HCEC 1CT (cell line): ENCODE results near the gene GBF1.
A peak's percentile ranks its signal among the peaks of the same experiment; 100 is the strongest.

Experiments
- DNase-seq: peaks from one replicate; pipeline ENCODE4 v3.0.0-alpha.2; 2017

Gene GBF1

DNA sequence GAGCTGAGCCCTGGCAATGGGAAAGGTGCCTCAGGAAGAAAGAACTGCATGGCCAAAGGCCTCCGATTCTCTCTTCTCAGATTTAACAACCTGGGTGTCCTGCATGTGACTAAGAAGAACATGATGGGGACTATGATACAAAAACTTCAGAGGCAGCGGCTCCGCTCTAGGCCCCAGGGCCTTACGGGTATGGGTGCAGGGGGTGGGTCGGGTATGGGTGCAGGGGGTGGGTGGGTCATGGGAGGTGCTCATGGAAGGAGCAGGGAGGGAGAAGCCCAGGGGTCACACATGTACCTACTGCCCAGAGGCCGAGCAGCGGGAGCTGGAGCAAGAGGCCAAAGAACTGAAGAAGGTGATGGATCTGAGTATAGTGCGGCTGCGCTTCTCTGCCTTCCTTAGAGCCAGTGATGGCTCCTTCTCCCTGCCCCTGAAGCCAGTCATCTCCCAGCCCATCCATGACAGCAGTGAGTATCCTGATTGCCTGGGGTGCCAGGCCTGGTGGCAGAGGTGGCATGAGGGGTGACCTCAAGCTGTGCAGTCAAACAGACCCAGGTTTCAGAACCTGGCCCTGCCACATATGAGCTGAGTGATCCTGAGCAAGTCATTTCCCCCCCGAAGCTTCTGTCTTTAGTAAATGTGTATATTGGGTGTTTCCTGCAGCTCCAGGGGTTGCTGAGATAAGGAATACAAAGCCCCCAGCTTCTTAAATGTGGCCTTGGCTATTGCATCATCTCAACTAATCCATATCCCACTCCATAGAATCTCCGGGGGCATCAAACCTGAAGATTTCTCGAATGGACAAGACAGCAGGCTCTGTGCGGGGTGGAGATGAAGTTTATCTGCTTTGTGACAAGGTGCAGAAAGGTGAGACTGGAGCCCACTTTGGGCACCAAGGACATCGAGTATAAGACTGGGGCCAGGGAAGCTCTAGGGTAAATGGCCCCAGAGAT is 152.2 kb downstream of the GBF1 start:
- DNase-seq: no peak

DNA sequence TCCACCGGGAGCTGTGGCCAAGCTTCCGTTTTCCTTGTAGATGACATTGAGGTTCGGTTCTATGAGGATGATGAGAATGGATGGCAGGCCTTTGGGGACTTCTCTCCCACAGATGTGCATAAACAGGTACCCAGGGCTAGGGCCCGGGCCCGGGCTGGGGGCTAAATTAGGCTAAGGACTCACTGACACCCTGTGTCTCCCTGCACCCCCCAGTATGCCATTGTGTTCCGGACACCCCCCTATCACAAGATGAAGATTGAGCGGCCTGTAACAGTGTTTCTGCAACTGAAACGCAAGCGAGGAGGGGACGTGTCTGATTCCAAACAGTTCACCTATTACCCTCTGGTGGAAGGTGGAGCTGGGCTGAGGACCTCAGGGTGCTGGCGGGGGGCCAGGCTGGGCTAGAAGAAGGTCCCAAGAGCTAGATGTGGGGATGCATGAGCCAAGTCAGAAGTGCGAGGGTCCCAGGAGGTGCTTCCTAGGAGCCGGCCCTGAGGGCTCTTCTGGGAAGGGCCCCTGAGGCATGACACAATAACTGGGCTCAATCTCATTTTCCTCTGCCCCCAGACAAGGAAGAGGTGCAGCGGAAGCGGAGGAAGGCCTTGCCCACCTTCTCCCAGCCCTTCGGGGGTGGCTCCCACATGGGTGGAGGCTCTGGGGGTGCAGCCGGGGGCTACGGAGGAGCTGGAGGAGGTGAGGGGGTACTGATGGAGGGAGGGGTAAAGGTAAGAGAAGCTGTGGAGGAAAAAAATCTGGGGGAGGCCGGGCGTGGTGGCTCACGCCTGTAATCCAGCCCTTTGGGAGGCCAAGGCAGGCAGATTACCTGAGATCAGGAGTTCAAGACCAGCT is 153.1 kb downstream of the GBF1 start:
- no peak for DNase-seq

DNA sequence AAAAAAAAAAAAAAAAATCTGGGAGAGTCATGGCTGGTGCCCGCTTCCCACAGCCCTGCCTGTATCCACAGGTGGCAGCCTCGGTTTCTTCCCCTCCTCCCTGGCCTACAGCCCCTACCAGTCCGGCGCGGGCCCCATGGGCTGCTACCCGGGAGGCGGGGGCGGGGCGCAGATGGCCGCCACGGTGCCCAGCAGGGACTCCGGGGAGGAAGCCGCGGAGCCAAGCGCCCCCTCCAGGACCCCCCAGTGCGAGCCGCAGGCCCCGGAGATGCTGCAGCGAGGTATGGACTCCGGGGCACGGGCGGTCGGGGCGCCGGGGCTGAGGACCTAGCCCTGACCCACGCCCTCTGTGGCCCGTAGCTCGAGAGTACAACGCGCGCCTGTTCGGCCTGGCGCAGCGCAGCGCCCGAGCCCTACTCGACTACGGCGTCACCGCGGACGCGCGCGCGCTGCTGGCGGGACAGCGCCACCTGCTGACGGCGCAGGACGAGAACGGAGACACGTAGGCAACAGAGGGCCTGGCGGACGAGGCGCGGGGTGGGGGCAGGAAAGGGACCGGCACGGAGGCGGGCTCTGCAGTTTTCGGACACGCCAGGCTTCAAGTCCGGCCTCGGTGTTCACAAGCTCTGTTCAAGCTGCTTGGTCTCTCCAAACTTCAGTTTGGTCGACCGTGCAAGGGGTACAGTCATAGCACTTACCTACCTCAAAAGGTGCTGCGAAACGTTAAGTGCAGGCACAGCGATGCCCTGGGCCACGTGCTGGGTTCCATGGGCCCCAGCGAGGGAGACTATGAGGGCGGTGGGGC is 154.1 kb downstream of the GBF1 start:
- peak; percentile 86 for DNase-seq

DNA sequence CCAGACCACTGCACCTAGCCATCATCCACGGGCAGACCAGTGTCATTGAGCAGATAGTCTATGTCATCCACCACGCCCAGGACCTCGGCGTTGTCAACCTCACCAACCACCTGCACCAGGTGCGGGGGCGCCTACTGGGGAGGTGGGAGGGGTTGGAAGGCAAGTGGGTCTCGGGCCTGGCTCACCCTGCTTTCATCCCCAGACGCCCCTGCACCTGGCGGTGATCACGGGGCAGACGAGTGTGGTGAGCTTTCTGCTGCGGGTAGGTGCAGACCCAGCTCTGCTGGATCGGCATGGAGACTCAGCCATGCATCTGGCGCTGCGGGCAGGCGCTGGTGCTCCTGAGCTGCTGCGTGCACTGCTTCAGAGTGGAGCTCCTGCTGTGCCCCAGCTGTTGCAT is 154.7 kb downstream of the GBF1 start:
- no peak for DNase-seq

DNA sequence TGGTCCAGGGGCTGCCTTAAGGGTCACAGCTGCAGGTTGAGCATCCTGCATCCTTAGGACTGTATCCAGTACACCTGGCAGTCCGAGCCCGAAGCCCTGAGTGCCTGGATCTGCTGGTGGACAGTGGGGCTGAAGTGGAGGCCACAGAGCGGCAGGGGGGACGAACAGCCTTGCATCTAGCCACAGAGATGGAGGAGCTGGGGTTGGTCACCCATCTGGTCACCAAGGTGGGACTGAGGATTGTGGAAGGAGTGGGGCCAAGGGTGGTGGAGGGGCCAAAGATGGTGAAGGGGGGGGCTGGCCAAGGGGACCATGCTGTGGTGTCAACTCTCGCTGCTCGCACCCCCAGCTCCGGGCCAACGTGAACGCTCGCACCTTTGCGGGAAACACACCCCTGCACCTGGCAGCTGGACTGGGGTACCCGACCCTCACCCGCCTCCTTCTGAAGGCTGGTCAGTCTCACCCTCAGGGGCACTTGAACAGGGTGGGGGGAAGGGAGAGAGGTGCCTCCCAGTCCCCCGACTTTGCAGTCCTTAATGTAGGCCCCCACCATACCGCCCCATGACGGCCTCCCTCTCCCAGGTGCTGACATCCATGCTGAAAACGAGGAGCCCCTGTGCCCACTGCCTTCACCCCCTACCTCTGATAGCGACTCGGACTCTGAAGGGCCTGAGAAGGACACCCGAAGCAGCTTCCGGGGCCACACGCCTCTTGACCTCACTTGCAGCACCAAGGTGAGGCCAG is 155.4 kb downstream of the GBF1 start:
- DNase-seq: no peak

DNA sequence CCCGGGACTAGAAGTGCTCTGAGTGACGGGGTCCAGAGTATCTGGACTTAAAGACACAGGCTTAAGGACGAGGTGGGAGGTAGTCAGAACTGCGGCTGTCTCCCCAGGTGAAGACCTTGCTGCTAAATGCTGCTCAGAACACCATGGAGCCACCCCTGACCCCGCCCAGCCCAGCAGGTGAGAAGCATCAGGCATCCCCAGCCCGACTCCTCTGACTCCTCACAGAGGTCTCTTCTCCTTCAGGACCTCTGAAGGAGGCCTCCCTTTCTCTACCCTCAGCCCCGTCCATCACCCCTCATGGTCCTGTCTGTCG is 156.0 kb downstream of the GBF1 start:
- no peak for DNase-seq

DNA sequence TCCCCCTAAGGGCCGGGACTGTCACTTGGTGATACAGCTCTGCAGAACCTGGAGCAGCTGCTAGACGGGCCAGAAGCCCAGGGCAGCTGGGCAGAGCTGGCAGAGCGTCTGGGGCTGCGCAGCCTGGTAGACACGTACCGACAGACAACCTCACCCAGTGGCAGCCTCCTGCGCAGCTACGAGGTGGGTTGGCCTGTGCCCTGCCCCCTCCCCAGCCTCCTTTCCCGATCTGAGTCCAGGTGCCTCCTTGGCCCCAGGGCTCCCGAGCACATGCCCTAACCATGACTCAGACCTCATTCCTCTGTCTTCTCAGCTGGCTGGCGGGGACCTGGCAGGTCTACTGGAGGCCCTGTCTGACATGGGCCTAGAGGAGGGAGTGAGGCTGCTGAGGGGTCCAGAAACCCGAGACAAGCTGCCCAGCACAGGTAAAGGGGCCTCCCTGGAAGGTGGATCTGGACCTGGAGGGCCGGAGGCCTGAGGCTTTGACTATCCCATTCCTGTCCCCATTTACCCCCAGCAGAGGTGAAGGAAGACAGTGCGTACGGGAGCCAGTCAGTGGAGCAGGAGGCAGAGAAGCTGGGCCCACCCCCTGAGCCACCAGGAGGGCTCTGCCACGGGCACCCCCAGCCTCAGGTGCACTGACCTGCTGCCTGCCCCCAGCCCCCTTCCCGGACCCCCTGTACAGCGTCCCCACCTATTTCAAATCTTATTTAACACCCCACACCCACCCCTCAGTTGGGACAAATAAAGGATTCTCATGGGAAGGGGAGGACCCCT is 156.6 kb downstream of the GBF1 start:
- peak; percentile 58 for DNase-seq

DNA sequence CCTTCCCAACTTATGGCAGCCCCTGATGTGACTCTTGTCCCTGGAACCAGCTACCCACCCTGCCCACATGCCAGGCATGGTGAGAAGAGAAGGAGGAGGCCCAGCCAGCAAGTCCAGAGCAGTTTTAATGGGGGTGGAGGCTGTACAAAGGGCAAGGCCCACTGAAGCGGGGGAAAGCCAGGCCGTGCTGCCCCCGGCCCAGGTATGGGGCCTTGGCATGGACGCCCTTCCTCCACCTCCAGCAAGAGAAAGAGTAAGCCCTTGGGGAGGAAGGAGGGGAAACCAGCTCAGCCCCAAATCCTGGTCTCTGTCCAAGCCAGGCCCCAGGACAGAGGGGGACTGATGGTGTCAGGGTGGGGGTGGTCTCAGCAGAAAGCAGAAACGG is 157.2 kb downstream of the GBF1 start:
- no peak for DNase-seq

DNA sequence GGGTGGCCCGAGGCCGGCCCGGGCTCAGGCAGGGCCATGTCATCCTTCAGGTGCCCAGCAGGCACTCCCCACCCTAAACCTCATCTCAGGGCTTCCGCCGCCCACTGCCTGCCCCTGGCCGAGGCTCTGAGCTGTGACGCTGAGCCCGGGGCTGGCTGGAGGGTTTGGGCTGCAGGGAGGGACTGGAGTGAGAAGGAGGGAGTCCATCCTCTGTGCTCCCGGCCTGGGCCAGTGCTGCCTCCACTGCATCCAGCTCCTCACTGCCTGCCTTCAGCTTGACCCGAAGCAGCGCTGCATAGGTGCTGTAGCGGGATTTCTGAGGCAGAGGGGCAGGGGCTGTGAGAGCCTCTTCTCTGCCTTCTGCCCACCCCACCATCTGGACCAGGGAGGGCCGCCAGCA is 157.8 kb downstream of the GBF1 start:
- no peak for DNase-seq

DNA sequence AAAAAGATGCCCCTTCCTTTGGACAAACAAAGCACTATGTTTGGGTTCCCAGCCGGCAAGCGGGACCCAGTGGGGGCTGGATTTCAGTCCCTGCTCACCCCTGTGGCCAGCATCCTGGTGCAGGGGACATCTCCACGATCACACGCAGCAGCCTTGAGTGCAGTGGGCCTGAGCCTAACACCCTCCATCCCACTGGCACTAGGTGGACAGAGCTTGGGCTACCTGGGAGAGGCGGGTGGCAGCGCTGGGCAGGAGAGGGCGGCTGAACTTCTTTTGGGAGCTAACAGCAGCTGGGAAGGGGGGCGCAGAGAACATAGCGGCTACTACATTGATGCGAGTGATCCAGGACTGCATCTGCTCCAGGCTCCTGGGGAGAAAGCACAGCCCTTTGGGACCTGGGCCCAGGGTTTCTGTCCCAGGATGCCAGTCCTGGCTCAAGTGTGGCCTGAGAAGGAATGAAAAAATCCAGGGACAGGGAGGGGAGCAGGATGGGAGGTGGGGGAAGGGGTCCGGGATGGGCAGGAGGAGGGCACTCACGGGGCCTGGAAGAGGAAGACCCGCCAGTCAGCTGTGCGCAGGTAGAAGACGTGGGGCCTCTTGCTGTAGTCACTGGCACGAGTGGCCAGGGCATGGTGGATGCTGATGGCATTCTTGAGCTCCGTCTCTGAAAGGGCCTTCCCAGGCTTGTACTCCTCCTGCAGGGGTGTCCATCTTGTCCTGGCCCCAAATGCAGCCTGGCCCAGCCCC is 159.2 kb downstream of the GBF1 start:
- no peak for DNase-seq

DNA sequence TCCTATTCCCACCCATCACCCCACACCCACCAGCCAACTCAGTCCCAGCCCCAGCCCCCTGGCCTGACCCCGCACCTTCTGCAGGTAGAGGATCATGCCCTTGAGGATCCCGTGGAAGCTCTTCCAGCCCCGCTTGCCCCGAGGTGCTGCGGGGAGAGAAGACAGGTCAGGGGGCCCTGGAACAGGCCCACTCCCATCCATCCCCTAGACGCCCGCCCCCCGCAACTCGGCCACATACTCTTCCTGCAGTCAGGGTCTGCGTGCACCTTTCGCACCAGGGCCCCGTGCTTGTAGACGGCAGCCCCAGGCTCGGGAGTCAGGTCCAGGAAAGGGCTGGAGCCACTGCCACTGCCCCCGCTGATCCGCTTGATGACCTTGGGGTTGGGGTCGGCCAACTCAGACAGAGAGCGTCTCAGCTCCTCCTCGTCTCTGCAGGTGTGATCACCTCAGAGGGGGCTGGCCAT is 159.8 kb downstream of the GBF1 start:
- no peak for DNase-seq

DNA sequence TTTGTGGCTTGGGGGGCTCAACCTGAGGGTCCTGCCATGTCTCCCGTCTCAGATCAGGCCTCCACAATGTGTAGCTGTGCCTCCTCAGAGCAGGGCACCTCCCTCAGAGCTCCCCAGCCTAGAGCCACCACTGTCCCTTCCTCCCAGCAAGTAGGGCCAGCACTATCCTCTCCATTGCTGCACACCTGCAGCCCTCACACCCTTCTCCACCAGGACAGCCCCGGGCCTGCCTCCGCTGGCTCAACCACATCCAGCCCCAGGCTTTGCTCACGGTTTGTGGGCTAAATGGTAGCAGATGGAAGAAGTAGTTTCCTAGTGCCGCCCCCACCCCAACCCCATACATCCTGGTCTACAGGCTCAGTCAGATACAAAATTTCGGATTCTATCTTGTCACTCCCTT is 160.3 kb downstream of the GBF1 start:
- no peak for DNase-seq

DNA sequence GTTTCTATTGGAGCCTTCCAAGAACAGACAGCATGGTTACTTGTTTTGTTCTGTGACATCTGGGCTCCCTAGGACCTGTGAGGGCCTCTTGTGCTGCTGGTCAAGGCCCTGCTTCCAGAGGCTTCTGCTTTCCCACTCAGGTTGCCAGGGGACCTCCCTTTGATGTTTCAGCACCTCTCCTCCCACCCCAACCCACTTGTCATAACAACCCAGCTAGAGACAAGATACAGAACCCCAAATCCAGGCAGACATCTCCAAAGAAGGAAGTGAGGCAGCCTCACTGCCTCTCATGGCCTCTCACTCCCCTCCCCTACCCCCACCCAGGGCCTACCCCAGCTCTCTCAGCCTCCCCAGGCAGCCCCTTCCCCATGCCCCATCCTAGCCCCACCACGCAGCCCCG is 161.5 kb downstream of the GBF1 start:
- DNase-seq: no peak

DNA sequence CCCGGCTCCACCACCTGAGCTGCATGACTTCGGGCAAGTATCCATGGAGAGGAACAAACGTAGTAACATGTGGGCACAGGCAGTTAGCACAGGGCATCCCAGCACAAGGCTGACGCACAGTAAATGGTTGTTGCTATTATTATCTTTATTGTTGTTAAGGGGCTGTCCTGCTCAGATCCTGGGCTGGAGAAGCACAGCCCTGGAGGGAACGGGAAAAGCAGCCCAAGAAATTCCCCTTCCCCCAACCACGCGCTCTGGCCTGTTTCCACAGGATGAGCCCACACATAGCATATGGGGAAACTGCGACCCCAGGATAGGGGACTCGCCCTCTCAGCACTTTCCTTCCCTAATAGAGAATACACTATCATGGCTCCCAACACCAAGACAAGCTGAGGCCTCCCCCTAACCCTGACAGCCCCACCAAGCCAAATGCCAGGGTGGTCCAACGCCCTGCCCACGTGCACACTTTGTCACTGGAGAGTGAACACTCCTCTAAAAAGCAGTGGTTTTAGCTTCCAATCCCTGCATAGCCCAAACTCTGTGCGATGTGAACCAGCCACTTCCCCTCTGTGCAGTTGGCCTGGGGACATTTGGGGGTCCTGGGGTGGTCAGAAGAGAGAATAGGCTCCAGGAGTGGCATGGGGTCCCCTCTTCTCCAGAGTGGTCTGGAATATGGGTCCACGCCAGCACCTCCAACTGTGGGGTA is 162.2 kb downstream of the GBF1 start:
- no peak for DNase-seq

DNA sequence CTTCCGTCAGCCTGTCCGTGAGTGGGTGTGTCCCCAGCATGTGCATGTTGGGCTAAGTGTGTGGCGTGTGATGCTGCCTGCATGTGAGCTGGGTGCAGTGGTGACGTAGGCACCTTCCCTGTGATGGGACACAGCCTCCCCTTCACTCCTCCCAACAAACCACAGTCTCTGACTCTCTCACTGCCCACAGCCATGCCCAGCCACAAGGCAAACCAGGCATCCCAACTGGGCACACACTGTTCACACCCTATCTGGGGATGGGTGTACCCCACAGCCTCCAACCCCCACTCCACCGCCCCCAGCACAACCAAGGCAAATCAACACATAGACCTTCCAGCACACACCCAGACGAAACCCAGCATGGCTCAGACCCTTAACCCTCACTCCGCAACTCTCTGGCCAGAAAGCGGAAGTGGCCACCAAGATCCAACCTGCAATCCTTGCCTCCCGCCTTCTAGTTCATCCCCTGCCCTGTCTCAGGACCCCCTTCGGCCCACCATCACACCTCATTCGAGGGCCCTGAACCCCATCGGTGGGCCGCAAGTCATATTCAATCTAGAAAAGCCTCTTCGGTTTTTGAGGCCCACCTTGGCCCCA is 162.9 kb downstream of the GBF1 start:
- DNase-seq: no peak

DNA sequence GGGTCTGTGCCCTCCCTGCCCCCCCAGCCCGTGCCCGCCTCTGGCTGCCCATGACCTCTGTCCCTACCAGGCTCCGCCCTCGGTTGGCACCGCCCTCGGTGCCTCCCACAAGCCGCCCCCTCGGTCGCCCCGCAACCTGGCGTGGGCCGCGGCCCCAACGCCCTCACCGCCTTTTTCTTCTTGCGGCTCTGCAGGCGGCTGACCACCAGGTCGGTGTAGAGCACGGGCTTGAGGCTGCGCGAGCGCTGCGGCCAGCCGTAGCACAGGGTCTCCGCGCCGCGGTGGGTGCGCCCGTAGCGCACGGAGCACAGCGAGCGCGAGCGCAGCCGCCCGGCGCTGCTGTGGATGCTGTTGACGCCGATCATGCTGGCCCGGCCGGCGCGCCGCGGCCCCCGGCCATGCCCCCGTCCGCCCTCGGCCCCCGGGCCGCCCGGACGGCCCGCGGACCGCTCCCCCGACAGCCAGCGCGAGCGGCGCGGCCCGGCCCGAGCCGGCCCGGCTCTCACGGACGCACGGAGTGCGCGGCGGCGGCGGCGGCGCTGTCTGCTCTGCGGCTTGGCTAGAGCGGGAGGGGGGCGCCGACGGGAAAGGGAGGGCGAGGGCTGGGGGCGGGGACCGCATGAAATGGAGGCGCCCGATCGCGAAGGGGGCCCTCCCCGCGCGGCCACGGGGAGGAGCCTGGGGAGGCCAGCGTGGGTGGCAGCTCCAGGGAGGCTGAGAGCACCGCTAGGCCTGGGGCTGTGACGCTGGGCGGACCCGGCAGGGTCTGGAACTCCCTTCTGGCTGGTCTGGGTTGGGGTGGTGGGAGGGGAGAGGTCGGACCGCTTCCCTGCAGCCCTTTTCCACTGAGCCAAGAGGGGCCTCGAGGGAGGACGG is 163.6 kb downstream of the GBF1 start:
- DNase-seq: no peak

DNA sequence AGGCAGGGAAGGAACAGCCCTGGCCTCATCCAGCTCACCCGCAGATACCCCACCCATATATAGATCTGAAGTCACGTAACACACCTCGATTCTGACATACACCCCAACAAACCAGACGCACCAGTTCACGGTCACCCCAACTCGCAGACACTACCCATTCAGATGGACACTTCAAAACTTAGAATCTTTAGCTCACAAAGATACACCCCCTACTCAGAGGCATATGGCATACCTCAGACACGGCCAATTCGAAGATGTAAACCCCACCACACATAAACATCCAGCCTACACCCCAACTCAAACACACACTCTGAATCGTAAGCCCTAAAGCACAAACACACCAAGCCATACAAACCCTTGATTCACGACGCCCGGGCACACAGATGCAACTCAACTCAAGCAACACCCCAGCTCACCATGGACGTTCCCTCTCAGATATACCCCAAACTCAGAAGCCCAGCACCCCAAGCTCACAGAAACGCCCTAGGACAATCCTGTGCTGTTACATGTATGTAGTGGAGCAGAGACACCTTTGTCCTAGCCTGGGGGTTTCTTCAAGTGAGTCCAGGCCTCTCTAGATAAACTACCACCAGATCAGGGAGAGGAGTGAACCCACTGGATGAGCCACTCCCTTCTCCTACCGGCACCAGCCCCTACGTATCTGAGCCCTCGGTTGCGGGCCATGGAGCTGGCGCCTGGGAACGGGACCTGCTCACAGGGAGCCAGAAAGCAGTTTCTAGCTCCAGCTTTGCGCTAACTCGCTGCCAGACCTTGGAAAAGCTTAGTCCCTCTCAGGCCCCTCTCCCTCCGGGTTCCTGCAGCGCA is 164.5 kb downstream of the GBF1 start:
- DNase-seq: no peak
